IMR-90 (cell line): ENCODE results near the gene TCERG1L. TPM values are rescaled to one million over a fixed set of nuclear protein-coding genes. Genes with fewer than 3 reads are reported as not detected.

Experiments used
- ATAC-seq: fragments of 200-7000 bp; cut with Tn5 transposase; 2 replicates; pipeline ENCODE4 v1.9.1; 2020; ENCODE audit warnings: low read depth, mild to moderate bottlenecking, moderate library complexity
- BruUV-seq: library from RNA; stranded (reverse); fragments of 400-500 nt; replicated peaks from 2 replicates; lab custom pipeline; 2021; lab: Mats Ljungman, UMichigan
- CTCF ChIA-PET: fragments of 300-600 bp; formaldehyde crosslinking; extraction: SDS; loops from one replicate; lab custom pipeline; 2021; ENCODE audit warnings: antibody characterized with exemption; lab: Yijun Ruan, JAX
- POLR2A ChIA-PET: fragments of 300-600 bp; sonication (Branson Sonifier 250); formaldehyde crosslinking; loops from one replicate; lab custom pipeline; 2022; ENCODE audit warnings: antibody characterized with exemption; ENCODE audit not compliant: unreplicated experiment; lab: Charles Lee
- DNase-seq: peaks from one replicate; pipeline ENCODE4 v3.0.0; 2013
- H2AFZ ChIP-seq: replicated peaks from 2 replicates; pipeline ENCODE3; 2013; ENCODE audit warnings: low read length, mild to moderate bottlenecking; ENCODE audit not compliant: poor library complexity
- H2AK5ac ChIP-seq: 2 replicates; pipeline ENCODE4 v1.6.1; 2013; ENCODE audit warnings: low read depth, low read length, inconsistent platforms
- H2AK9ac ChIP-seq: replicated peaks from 2 replicates; pipeline ENCODE3; 2013; ENCODE audit warnings: mild to moderate bottlenecking, low read depth, low read length, moderate library complexity; ENCODE audit not compliant: poor library complexity
- H2BK120ac ChIP-seq: 2 replicates; pipeline ENCODE4 v1.6.1; 2013; ENCODE audit warnings: low read depth, low read length, inconsistent platforms
- H2BK15ac ChIP-seq: 3 replicates; pipeline ENCODE4 v1.6.1; 2013; ENCODE audit warnings: low read depth, low read length, inconsistent platforms
- H2BK20ac ChIP-seq: 2 replicates; pipeline ENCODE4 v1.6.1; 2013; ENCODE audit warnings: low read depth, mild to moderate bottlenecking, inconsistent platforms, low read length, moderate library complexity
- H2BK5ac ChIP-seq: 2 replicates; pipeline ENCODE4 v1.6.1; 2013; ENCODE audit warnings: mild to moderate bottlenecking, low read depth, low read length, inconsistent platforms; ENCODE audit not compliant: poor library complexity, severe bottlenecking
- H3K14ac ChIP-seq: replicated peaks from 2 replicates; pipeline ENCODE4 v1.6.1; 2013; ENCODE audit warnings: low read depth, low read length, inconsistent platforms
- H3K18ac ChIP-seq: 2 replicates; pipeline ENCODE4 v1.6.1; 2013; ENCODE audit warnings: low read depth, low read length, control low read depth
- H3K23ac ChIP-seq: 2 replicates; pipeline ENCODE4 v1.6.1; 2013; ENCODE audit warnings: low read depth, low read length, inconsistent platforms
- H3K27ac ChIP-seq: 2 replicates; pipeline ENCODE4 v1.5.1; 2013; ENCODE audit warnings: mild to moderate bottlenecking, control low read depth, low read length; ENCODE audit not compliant: insufficient read depth
- H3K27me3 ChIP-seq: 2 replicates; pipeline ENCODE4 v1.6.1; 2013; ENCODE audit warnings: low read length; ENCODE audit not compliant: control insufficient read depth, insufficient read depth
- H3K36me3 ChIP-seq: 2 replicates; pipeline ENCODE4 v1.6.1; 2013; ENCODE audit warnings: low read length, mixed read lengths; ENCODE audit not compliant: control insufficient read depth, insufficient read depth
- H3K4ac ChIP-seq: 2 replicates; pipeline ENCODE4 v1.6.1; 2013; ENCODE audit warnings: low read depth, low read length, inconsistent platforms
- H3K4me1 ChIP-seq: 2 replicates; pipeline ENCODE4 v1.6.1; 2013; ENCODE audit warnings: low read length, mixed read lengths; ENCODE audit not compliant: control insufficient read depth, insufficient read depth
- H3K4me2 ChIP-seq: 2 replicates; pipeline ENCODE4 v1.6.1; 2013; ENCODE audit warnings: low read depth, mild to moderate bottlenecking, control low read depth, low read length, moderate library complexity
- H3K4me3 ChIP-seq: 2 replicates; pipeline ENCODE4 v1.5.1; 2013; ENCODE audit warnings: low read depth, mild to moderate bottlenecking, control low read depth, low read length, moderate library complexity; ENCODE audit not compliant: insufficient read depth
- H3K56ac ChIP-seq: 2 replicates; pipeline ENCODE4 v1.6.1; 2013; ENCODE audit warnings: low read length, inconsistent platforms; ENCODE audit not compliant: insufficient read depth; ENCODE audit errors: extremely low read depth
- H3K79me1 ChIP-seq, 2 experiments: 2 replicates each; pipeline ENCODE4 v1.6.1; 2013; ENCODE audit warnings: low read length in 2 of 2, inconsistent platforms in 1 of 2, low read depth in 1 of 2
- H3K9ac ChIP-seq: 2 replicates; pipeline ENCODE4 v1.6.1; 2013; ENCODE audit warnings: low read depth, low read length, control low read depth
- H3K9me1 ChIP-seq: 2 replicates; pipeline ENCODE4 v1.6.1; 2013; ENCODE audit warnings: low read length, inconsistent platforms; ENCODE audit not compliant: insufficient read depth
- H3K9me3 ChIP-seq: 2 replicates; pipeline ENCODE4 v1.6.1; 2013; ENCODE audit warnings: low read length; ENCODE audit not compliant: control insufficient read depth, insufficient read depth
- H4K20me1 ChIP-seq: 2 replicates; pipeline ENCODE4 v1.6.1; 2013; ENCODE audit warnings: low read length, inconsistent platforms; ENCODE audit not compliant: insufficient read depth
- H4K5ac ChIP-seq: 2 replicates; pipeline ENCODE4 v1.6.1; 2013; ENCODE audit warnings: mild to moderate bottlenecking, low read depth, low read length, control low read depth
- H4K8ac ChIP-seq, 2 experiments: 2 replicates each; pipeline ENCODE4 v1.6.1; 2013; ENCODE audit warnings: low read depth in 2 of 2, low read length in 2 of 2, control low read depth in 1 of 2, inconsistent platforms in 1 of 2
- H4K91ac ChIP-seq: 2 replicates; pipeline ENCODE4 v1.6.1; 2013; ENCODE audit warnings: low read depth, low read length, inconsistent platforms; ENCODE audit not compliant: insufficient read depth
- BHLHE40 ChIP-seq: fragments of 150-350 bp; IDR thresholded peaks from 2 replicates; pipeline ENCODE4 v1.6.1; 2016; ENCODE audit warnings: mild to moderate bottlenecking, low read depth, low read length
- CEBPB ChIP-seq: IDR thresholded peaks from 2 replicates; pipeline ENCODE4 v1.6.1; 2012; ENCODE audit warnings: low read depth, low read length, improper control_type of control experiment
- CHD1 ChIP-seq: IDR thresholded peaks from 2 replicates; pipeline ENCODE4 v1.6.1; 2012; ENCODE audit warnings: low read depth, low read length, improper control_type of control experiment
- FOS ChIP-seq: fragments of 150-350 bp; IDR thresholded peaks from 2 replicates; pipeline ENCODE4 v1.6.1; 2016; ENCODE audit warnings: low read depth, low read length
- MAFK ChIP-seq: IDR thresholded peaks from 2 replicates; pipeline ENCODE4 v1.6.1; 2012; ENCODE audit warnings: low read depth, low read length, improper control_type of control experiment
- MAZ ChIP-seq: IDR thresholded peaks from 2 replicates; pipeline ENCODE4 v1.6.1; 2012; ENCODE audit warnings: low read depth, mild to moderate bottlenecking, low read length, improper control_type of control experiment, moderate library complexity, borderline replicate concordance
- MXI1 ChIP-seq: IDR thresholded peaks from 2 replicates; pipeline ENCODE4 v1.6.1; 2012; ENCODE audit warnings: low read depth, mild to moderate bottlenecking, low read length, moderate library complexity, borderline replicate concordance
- NFE2L2 ChIP-seq: fragments of 150-350 bp; IDR thresholded peaks from 2 replicates; pipeline ENCODE4 v1.6.1; 2016; ENCODE audit warnings: low read depth, mild to moderate bottlenecking, low read length
- POLR2A ChIP-seq: IDR thresholded peaks from 2 replicates; pipeline ENCODE4 v1.6.1; 2012; ENCODE audit warnings: mild to moderate bottlenecking, low read depth, low read length
- RAD21 ChIP-seq: IDR thresholded peaks from 2 replicates; pipeline ENCODE4 v1.6.1; 2012; ENCODE audit warnings: low read length, improper control_type of control experiment
- RCOR1 ChIP-seq: IDR thresholded peaks from 2 replicates; pipeline ENCODE4 v1.6.1; 2012; ENCODE audit warnings: mild to moderate bottlenecking, low read length, improper control_type of control experiment; ENCODE audit not compliant: insufficient replicate concordance
- RFX5 ChIP-seq: IDR thresholded peaks from 2 replicates; pipeline ENCODE4 v1.8.0; 2012; ENCODE audit warnings: low read depth, mild to moderate bottlenecking, low read length, moderate library complexity
- SMC3 ChIP-seq: fragments of 150-350 bp; IDR thresholded peaks from 2 replicates; pipeline ENCODE4 v1.6.1; 2016; ENCODE audit warnings: low read depth, mild to moderate bottlenecking, antibody characterized with exemption, low read length, moderate library complexity
- WGBS, 2 experiments: methylation state at CpG; one replicate each; pipeline versions ENCODE4 v1.1.5 to v1.1.7; 2013; ENCODE audit warnings: missing lambda C conversion rate in 2 of 2; ENCODE audit not compliant: insufficient read length in 1 of 2; ENCODE audit errors: extremely low coverage in 2 of 2; 5-methylcytosine and 5-hydroxymethylcytosine counted together
- dilution Hi-C: fragments of 300-500 bp; cut with HindIII; formaldehyde crosslinking; loops from one replicate; pipeline ENCODE4 v1.14.3; 2018; ENCODE audit warnings: low sequenced_read_pairs; ENCODE audit not compliant: unreplicated experiment
- in situ Hi-C: fragments of 300-500 bp; cut with MboI; formaldehyde crosslinking; loops from 3 replicates; pipeline ENCODE4 v1.14.3; 2019; ENCODE audit warnings: low sequenced_read_pairs, inconsistent platforms, mixed read lengths
- intact Hi-C: fragments of 100-400 bp; cut with micrococcal nuclease; formaldehyde crosslinking; loops from 2 replicates; pipeline ENCODE4 v1.10.0; 2022
- polyA plus RNA-seq, 3 experiments: library from polyadenylated mRNA; depleted of rRNA; stranded (reverse); fragments of >200 nt; gene quantifications; 2 replicates each; pipeline ENCODE4 v1.2.3, GENCODE V29; 2012; ENCODE audit warnings: low replicate concordance in 1 of 3
- total RNA-seq: library from RNA; depleted of rRNA; stranded (reverse); fragments of >200 nt; gene quantifications from 2 replicates; pipeline ENCODE4 v1.2.3, GENCODE V29; 2012
- TF ChIP-seq, protein P1 (sequence below): fragments of 150-350 bp; IDR thresholded peaks from 2 replicates; pipeline ENCODE4 v1.6.1; 2016; ENCODE audit warnings: low read depth, mild to moderate bottlenecking, low read length, moderate library complexity, borderline replicate concordance
- TF ChIP-seq, protein P2 (sequence below): fragments of 150-350 bp; IDR thresholded peaks from 2 replicates; pipeline ENCODE4 v1.6.1; 2017; ENCODE audit warnings: mild to moderate bottlenecking, antibody characterized with exemption, low read length, low read depth
- TF ChIP-seq, protein P3 (sequence below): conservative IDR thresholded peaks from 2 replicates; pipeline ENCODE4 v1.5.1; 2012; ENCODE audit warnings: mild to moderate bottlenecking, low read depth, low read length, improper control_type of control experiment

Gene TCERG1L
- total and polyA plus RNA-seq, 2 of the 4 experiments (the other 2 are of a cell fraction): not detected

GRCh38 chr10:131112691-131113090 lies 198.8 kb downstream of the TCERG1L start:
- no peak overlapping the region for H3K4me3 ChIP-seq
- WGBS, 2 experiments: no CpG with 5 or more reads among the region's 18 CpGs
- no peak overlapping the region for H2AK9ac ChIP-seq
- no peaks in the 10 kb centered on the region for H4K20me1 ChIP-seq
- no peak overlapping the region for H2BK120ac ChIP-seq
- no peak overlapping the region for H3K14ac ChIP-seq
- no peak overlapping the region for H3K4me2 ChIP-seq
- ChIA-PET CTCF (no interaction called here), POLR2A (no interaction called here)
- no peak overlapping the region for H2BK15ac ChIP-seq
- H4K5ac ChIP-seq: no peak overlapping the region
- no peaks in the 10 kb centered on the region for H3K9me1 ChIP-seq
- H3K36me3 ChIP-seq: no peaks in the 10 kb centered on the region
- ATAC-seq (no peak), DNase-seq (no peak)
- dilution Hi-C loops (no loop called here), in situ Hi-C loops (no loop called here), intact Hi-C loops (no loop called here)
- no peak overlapping the region for H3K18ac ChIP-seq
- H2AK5ac ChIP-seq: no peak overlapping the region
- H3K27me3 ChIP-seq: no peaks in the 10 kb centered on the region
- no peak overlapping the region for H4K91ac ChIP-seq
- H3K9ac ChIP-seq: no peak overlapping the region
- TF ChIP-seq CEBPB (no peak), POLR2A (no peak), BHLHE40 (no peak), RCOR1 (no peak), MAZ (no peak), MAFK (no peak), RAD21 (no peak), CHD1 (no peak), MXI1 (no peak), SMC3 (no peak), FOS (no peak), RFX5 (no peak), NFE2L2 (no peak)
- TF ChIP-seq, protein P1, sequence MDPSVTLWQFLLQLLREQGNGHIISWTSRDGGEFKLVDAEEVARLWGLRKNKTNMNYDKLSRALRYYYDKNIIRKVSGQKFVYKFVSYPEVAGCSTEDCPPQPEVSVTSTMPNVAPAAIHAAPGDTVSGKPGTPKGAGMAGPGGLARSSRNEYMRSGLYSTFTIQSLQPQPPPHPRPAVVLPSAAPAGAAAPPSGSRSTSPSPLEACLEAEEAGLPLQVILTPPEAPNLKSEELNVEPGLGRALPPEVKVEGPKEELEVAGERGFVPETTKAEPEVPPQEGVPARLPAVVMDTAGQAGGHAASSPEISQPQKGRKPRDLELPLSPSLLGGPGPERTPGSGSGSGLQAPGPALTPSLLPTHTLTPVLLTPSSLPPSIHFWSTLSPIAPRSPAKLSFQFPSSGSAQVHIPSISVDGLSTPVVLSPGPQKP: no peak
- TF ChIP-seq, protein P2, sequence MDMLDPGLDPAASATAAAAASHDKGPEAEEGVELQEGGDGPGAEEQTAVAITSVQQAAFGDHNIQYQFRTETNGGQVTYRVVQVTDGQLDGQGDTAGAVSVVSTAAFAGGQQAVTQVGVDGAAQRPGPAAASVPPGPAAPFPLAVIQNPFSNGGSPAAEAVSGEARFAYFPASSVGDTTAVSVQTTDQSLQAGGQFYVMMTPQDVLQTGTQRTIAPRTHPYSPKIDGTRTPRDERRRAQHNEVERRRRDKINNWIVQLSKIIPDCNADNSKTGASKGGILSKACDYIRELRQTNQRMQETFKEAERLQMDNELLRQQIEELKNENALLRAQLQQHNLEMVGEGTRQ: no peak
- TF ChIP-seq, protein P3, sequence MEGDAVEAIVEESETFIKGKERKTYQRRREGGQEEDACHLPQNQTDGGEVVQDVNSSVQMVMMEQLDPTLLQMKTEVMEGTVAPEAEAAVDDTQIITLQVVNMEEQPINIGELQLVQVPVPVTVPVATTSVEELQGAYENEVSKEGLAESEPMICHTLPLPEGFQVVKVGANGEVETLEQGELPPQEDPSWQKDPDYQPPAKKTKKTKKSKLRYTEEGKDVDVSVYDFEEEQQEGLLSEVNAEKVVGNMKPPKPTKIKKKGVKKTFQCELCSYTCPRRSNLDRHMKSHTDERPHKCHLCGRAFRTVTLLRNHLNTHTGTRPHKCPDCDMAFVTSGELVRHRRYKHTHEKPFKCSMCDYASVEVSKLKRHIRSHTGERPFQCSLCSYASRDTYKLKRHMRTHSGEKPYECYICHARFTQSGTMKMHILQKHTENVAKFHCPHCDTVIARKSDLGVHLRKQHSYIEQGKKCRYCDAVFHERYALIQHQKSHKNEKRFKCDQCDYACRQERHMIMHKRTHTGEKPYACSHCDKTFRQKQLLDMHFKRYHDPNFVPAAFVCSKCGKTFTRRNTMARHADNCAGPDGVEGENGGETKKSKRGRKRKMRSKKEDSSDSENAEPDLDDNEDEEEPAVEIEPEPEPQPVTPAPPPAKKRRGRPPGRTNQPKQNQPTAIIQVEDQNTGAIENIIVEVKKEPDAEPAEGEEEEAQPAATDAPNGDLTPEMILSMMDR: no peak
- no peak overlapping the region for H4K8ac ChIP-seq
- H3K56ac ChIP-seq: no peak overlapping the region
- no peak overlapping the region for H2AFZ ChIP-seq
- H2BK5ac ChIP-seq: no peak overlapping the region
- no peaks in the 10 kb centered on the region for H3K4me1 ChIP-seq
- no peak overlapping the region for H3K4ac ChIP-seq
- BruUV-seq: no TSS peak
- no peak overlapping the region for H3K23ac ChIP-seq
- no peaks in the 10 kb centered on the region for H3K79me1 ChIP-seq
- no peak overlapping the region for H3K27ac ChIP-seq
- no peak overlapping the region for H2BK20ac ChIP-seq
- H3K9me3 ChIP-seq: peaks cover 48% of the 10 kb centered on the region
